PC-9 (cell line): ENCODE data around the gene CRB2.

Experiments
- EZH2 ChIP-seq: fragments of 200-600 bp; sonication (generic); IDR thresholded peaks from 2 replicates; pipeline ENCODE4 v1.8.0; 2017; ENCODE audit warnings: antibody characterized with exemption, low read depth
- TF ChIP-seq, protein P1 (sequence below): fragments of 200-600 bp; sonication (generic); conservative IDR thresholded peaks from 2 replicates; pipeline ENCODE4 v1.6.1; 2017; ENCODE audit warnings: mixed run types, antibody characterized with exemption, mild to moderate bottlenecking, moderate library complexity

DNA sequence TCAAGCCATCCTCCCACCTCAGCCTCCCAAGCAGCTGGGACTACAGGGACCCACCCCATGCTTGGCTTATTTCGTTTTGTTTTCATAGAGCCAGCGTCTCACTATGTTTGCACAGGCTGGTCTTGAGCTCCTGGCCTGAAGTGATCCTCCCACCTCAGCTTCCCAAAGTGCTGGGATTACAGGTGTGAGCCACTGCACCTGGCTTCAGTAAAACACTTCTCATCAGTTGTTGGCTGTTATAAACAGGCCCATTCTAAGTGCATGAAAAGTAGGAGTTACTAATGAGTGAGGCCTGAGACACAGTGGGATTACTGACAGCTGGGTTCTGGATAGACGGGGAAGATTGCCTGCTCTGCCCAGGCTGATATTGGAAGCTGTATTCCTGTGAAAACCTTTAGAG lies 3.5 kb downstream of the CRB2 start:
- TF ChIP-seq EZH2 = no peak
- TF ChIP-seq, protein P1, sequence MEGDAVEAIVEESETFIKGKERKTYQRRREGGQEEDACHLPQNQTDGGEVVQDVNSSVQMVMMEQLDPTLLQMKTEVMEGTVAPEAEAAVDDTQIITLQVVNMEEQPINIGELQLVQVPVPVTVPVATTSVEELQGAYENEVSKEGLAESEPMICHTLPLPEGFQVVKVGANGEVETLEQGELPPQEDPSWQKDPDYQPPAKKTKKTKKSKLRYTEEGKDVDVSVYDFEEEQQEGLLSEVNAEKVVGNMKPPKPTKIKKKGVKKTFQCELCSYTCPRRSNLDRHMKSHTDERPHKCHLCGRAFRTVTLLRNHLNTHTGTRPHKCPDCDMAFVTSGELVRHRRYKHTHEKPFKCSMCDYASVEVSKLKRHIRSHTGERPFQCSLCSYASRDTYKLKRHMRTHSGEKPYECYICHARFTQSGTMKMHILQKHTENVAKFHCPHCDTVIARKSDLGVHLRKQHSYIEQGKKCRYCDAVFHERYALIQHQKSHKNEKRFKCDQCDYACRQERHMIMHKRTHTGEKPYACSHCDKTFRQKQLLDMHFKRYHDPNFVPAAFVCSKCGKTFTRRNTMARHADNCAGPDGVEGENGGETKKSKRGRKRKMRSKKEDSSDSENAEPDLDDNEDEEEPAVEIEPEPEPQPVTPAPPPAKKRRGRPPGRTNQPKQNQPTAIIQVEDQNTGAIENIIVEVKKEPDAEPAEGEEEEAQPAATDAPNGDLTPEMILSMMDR = no peak
